ENCODE results near the gene TJP3.

Gene TJP3

GRCh38 chr19:3740431-3740830 is 32.2 kb downstream of the TJP3 start:
- TF ChIP-seq CTCF (IDR thresholded peaks at IDR 0.05), result no peak
- H3K9me3 ChIP-seq (ENCODE audit: control insufficient read depth, low read length), result no peaks in the 10 kb centered on the region
- H3K27me3 ChIP-seq (ENCODE audit: control insufficient read depth, insufficient read depth, low read length), result no peaks in the 10 kb centered on the region
- no peak overlapping the region for H3K4me3 ChIP-seq (ENCODE audit: low read depth, low read length)
- H3K4me1 ChIP-seq, result no peaks in the 10 kb centered on the region
- no peak overlapping the region for H2AFZ ChIP-seq
- H3K79me2 ChIP-seq, result no peaks in the 10 kb centered on the region
- H3K4me2 ChIP-seq (ENCODE audit: low read length), result no peak overlapping the region
- H3K36me3 ChIP-seq (ENCODE audit: control insufficient read depth, insufficient read depth, low read length), result no peaks in the 10 kb centered on the region
- no peak overlapping the region for H3K27ac ChIP-seq
- no peak overlapping the region for H3K9ac ChIP-seq

DNA sequence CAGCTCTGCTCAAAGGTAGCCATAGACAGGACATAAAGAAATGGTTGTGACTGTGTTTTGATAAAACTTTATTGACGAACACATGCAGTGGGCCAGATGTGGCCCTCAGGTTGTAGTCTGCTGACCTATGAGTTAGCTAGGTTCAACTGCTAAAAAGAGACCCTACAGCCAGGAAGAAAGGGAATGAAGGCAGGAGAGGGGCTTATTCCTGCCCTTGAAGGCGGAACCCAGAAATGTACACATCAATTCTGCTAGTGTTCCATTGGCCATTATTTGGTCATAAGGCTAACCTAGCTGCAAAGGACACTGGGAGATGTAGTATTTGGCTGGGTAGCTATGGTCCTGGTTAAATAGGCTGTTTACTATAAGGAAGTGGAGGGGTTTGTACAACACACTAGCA is 35.3 kb downstream of the TJP3 start:
- no peak overlapping the region for H3K4me3 ChIP-seq (ENCODE audit: low read depth, low read length)
- H3K4me2 ChIP-seq (ENCODE audit: low read length), result no peak overlapping the region
- H3K4me1 ChIP-seq, result no peaks in the 10 kb centered on the region
- H3K27me3 ChIP-seq (ENCODE audit: control insufficient read depth, insufficient read depth, low read length), result no peaks in the 10 kb centered on the region
- no peak for TF ChIP-seq CTCF (IDR thresholded peaks at IDR 0.05)
- no peaks in the 10 kb centered on the region for H3K79me2 ChIP-seq
- no peaks in the 10 kb centered on the region for H3K36me3 ChIP-seq (ENCODE audit: control insufficient read depth, insufficient read depth, low read length)
- no peak overlapping the region for H2AFZ ChIP-seq
- H3K9me3 ChIP-seq (ENCODE audit: control insufficient read depth, low read length), result no peaks in the 10 kb centered on the region
- no peak overlapping the region for H3K27ac ChIP-seq
- H3K9ac ChIP-seq, result no peak overlapping the region

DNA sequence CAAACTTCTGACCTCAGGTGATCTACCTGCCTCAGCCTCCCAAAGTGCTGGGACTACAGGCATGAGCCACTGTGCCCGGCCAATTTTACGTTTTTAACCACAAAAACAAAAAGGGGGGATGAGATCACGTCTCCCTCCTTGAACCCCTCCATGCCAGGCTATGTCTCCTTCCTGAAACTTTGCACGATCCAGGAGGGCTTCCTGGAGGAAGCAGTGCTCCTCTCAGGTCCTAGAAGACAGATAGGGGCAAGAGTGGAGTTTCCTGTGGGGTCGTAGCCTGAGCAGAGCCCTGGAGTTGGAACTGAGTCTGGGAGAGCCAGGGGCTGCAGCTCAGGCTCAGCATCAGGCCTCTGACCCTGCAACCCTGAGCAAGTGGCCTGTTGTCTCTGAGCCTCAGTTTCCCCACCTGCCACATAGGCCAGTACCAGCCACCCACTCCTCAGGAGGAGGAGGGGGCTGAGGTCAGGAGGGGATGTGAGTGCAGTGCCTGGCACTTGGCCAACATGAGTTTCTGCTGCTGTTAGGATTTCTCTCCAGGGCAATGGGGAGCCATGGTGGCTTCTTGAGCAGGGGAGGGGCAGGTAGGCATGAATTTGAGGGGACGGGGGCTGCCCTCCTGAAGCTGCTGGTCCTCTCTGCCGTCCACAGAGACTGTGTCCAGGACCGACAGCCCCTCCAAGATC is 37.3 kb downstream of the TJP3 start:
- H3K79me2 ChIP-seq, result no peaks in the 10 kb centered on the region
- H3K4me3 ChIP-seq (ENCODE audit: low read depth, low read length), result no peak overlapping the region
- H3K27me3 ChIP-seq (ENCODE audit: control insufficient read depth, insufficient read depth, low read length), result no peaks in the 10 kb centered on the region
- no peak overlapping the region for H3K9ac ChIP-seq
- H3K9me3 ChIP-seq (ENCODE audit: control insufficient read depth, low read length), result no peaks in the 10 kb centered on the region
- H3K27ac ChIP-seq, result no peak overlapping the region
- H3K4me2 ChIP-seq (ENCODE audit: low read length), result no peak overlapping the region
- H2AFZ ChIP-seq, result no peak overlapping the region
- H3K4me1 ChIP-seq, result no peaks in the 10 kb centered on the region
- H3K36me3 ChIP-seq (ENCODE audit: control insufficient read depth, insufficient read depth, low read length), result no peaks in the 10 kb centered on the region
- TF ChIP-seq CTCF (IDR thresholded peaks at IDR 0.05), result no peak

- H3K27ac ChIP-seq, result no peak overlapping the region
- H3K4me3 ChIP-seq (ENCODE audit: low read depth, low read length), result no peak overlapping the region
- no peaks in the 10 kb centered on the region for H3K79me2 ChIP-seq
- H2AFZ ChIP-seq, result no peak overlapping the region
- no peak for TF ChIP-seq CTCF (IDR thresholded peaks at IDR 0.05)
- H3K9me3 ChIP-seq (ENCODE audit: control insufficient read depth, low read length), result no peaks in the 10 kb centered on the region
- no peaks in the 10 kb centered on the region for H3K36me3 ChIP-seq (ENCODE audit: control insufficient read depth, insufficient read depth, low read length)
- no peak overlapping the region for H3K4me2 ChIP-seq (ENCODE audit: low read length)
- no peaks in the 10 kb centered on the region for H3K27me3 ChIP-seq (ENCODE audit: control insufficient read depth, insufficient read depth, low read length)
- H3K4me1 ChIP-seq, result no peaks in the 10 kb centered on the region
- no peak overlapping the region for H3K9ac ChIP-seq
Observed at GRCh38 chr19:3746371-3747056, 38.3 kb downstream of the TJP3 start.

GRCh38 chr19:3748965-3749364 is 40.8 kb downstream of the TJP3 start:
- no peak overlapping the region for H3K4me2 ChIP-seq (ENCODE audit: low read length)
- H3K9me3 ChIP-seq (ENCODE audit: control insufficient read depth, low read length), result no peaks in the 10 kb centered on the region
- H3K27ac ChIP-seq, result no peak overlapping the region
- no peaks in the 10 kb centered on the region for H3K79me2 ChIP-seq
- no peak overlapping the region for H3K9ac ChIP-seq
- H3K36me3 ChIP-seq (ENCODE audit: control insufficient read depth, insufficient read depth, low read length), result no peaks in the 10 kb centered on the region
- no peak overlapping the region for H2AFZ ChIP-seq
- no peaks in the 10 kb centered on the region for H3K27me3 ChIP-seq (ENCODE audit: control insufficient read depth, insufficient read depth, low read length)
- H3K4me1 ChIP-seq, result no peaks in the 10 kb centered on the region
- no peak overlapping the region for H3K4me3 ChIP-seq (ENCODE audit: low read depth, low read length)
- TF ChIP-seq CTCF (IDR thresholded peaks at IDR 0.05), result no peak
